Skin of body (tissue), 2 donors: Measurements from ENCODE around the gene MRPL23. TPM values are rescaled to one million over a fixed set of nuclear protein-coding genes. Genes with fewer than 3 reads are reported as not detected.

Experiments
- DNase-seq: peaks from one replicate; lab custom pipeline; 2025; lab: John Stamatoyannopoulos, UW
- total RNA-seq: library from RNA; depleted of rRNA; stranded (reverse); fragments of >200 nt; gene quantifications from one replicate; pipeline ENCODE4 v1.2.3, GENCODE V29; 2014

The MRPL23 gene
- total RNA-seq, 1 donor from 2014 or later, result 20.5 TPM

GRCh38 chr11:1952806-1953482 lies 5.8 kb downstream of the MRPL23 start:
- DNase-seq, result no peak

- no peak for DNase-seq
Measured at GRCh38 chr11:1953489-1954266, 6.5 kb downstream of the MRPL23 start.

GRCh38 chr11:1958367-1958766 lies 11.2 kb downstream of the MRPL23 start:
- no peak for DNase-seq

- DNase-seq, result no peak
Measured at GRCh38 chr11:1959786-1960185, 12.7 kb downstream of the MRPL23 start.

GRCh38 chr11:1963864-1964263 lies 16.7 kb downstream of the MRPL23 start:
- DNase-seq, result no peak

GRCh38 chr11:1964348-1964747 lies 17.2 kb downstream of the MRPL23 start:
- no peak for DNase-seq

GRCh38 chr11:1964955-1965354 lies 17.8 kb downstream of the MRPL23 start:
- no peak for DNase-seq

- DNase-seq, result no peak
Measured at GRCh38 chr11:1966531-1966930, 19.4 kb downstream of the MRPL23 start.

- DNase-seq, result no peak
Measured at GRCh38 chr11:1967641-1968225, 20.6 kb downstream of the MRPL23 start.

- no peak for DNase-seq
Measured at GRCh38 chr11:1968454-1969002, 21.4 kb downstream of the MRPL23 start.

GRCh38 chr11:1969035-1969434 lies 21.9 kb downstream of the MRPL23 start:
- no peak for DNase-seq

GRCh38 chr11:1969776-1970175 lies 22.6 kb downstream of the MRPL23 start:
- DNase-seq, result no peak

GRCh38 chr11:1970956-1971355 lies 23.8 kb downstream of the MRPL23 start:
- no peak for DNase-seq

- DNase-seq, result no peak
Measured at GRCh38 chr11:1975185-1975584, 28.1 kb downstream of the MRPL23 start.

GRCh38 chr11:1978720-1979473 lies 31.8 kb downstream of the MRPL23 start:
- no peak for DNase-seq

- DNase-seq, result no peak
Measured at GRCh38 chr11:1979607-1980006, 32.5 kb downstream of the MRPL23 start.

GRCh38 chr11:1982873-1983600 lies 35.9 kb downstream of the MRPL23 start:
- DNase-seq, result no peak

- no peak for DNase-seq
Measured at GRCh38 chr11:1983601-1983961, 36.4 kb downstream of the MRPL23 start.

- DNase-seq, result no peak
Measured at GRCh38 chr11:1987024-1987423, 39.9 kb downstream of the MRPL23 start.

- DNase-seq, result no peak
Measured at GRCh38 chr11:1988174-1988573, 41.0 kb downstream of the MRPL23 start.
